H9 (cell line): ENCODE measurements around the gene LRSAM1. TPM values are rescaled to one million over a fixed set of nuclear protein-coding genes. Genes with fewer than 3 reads are reported as not detected.

Experiments used
- DNase-seq: peaks from one replicate; pipeline ENCODE4 v3.0.0-alpha.2; 2017
- H2AFZ ChIP-seq: one replicate; pipeline ENCODE4 v1.6.1; 2013; ENCODE audit warnings: mild to moderate bottlenecking, low read length, control low read depth, moderate library complexity
- H2AK5ac ChIP-seq: 2 replicates; pipeline ENCODE4 v1.6.1; 2013; ENCODE audit warnings: low read length, control low read depth, mixed read lengths; ENCODE audit not compliant: insufficient read length
- H2BK120ac ChIP-seq: one replicate; pipeline ENCODE4 v1.6.1; 2013; ENCODE audit warnings: low read depth, mild to moderate bottlenecking, low read length, control low read depth, inconsistent platforms; ENCODE audit not compliant: poor library complexity, severe bottlenecking
- H2BK12ac ChIP-seq: 2 replicates; pipeline ENCODE4 v1.6.1; 2013; ENCODE audit warnings: low read length, control low read depth, mixed read lengths, low read depth; ENCODE audit not compliant: insufficient read length
- H2BK15ac ChIP-seq: 2 replicates; pipeline ENCODE4 v1.6.1; 2013; ENCODE audit warnings: low read depth, low read length, control low read depth
- H2BK20ac ChIP-seq: one replicate; pipeline ENCODE4 v1.6.1; 2013; ENCODE audit warnings: low read depth, mild to moderate bottlenecking, low read length, control low read depth, inconsistent platforms; ENCODE audit not compliant: poor library complexity, severe bottlenecking
- H2BK5ac ChIP-seq: 2 replicates; pipeline ENCODE4 v1.6.1; 2013; ENCODE audit warnings: low read length, control low read depth, mixed read lengths; ENCODE audit not compliant: insufficient read length
- H3K14ac ChIP-seq: 2 replicates; pipeline ENCODE4 v1.6.1; 2013; ENCODE audit warnings: low read length, control low read depth; ENCODE audit not compliant: insufficient read depth
- H3K18ac ChIP-seq: 2 replicates; pipeline ENCODE4 v1.6.1; 2013; ENCODE audit warnings: low read depth, mild to moderate bottlenecking, mixed read lengths, low read length, control low read depth; ENCODE audit not compliant: insufficient read length
- H3K23ac ChIP-seq: 2 replicates; pipeline ENCODE4 v1.6.1; 2013; ENCODE audit warnings: low read length, control low read depth, mixed read lengths, low read depth; ENCODE audit not compliant: insufficient read length
- H3K23me2 ChIP-seq: 2 replicates; pipeline ENCODE4 v1.6.1; 2013; ENCODE audit warnings: low read depth, mild to moderate bottlenecking, mixed read lengths, low read length, control low read depth; ENCODE audit not compliant: insufficient read length, poor library complexity, severe bottlenecking
- H3K27ac ChIP-seq: 2 replicates; pipeline ENCODE4 v1.5.1; 2013; ENCODE audit warnings: low read length, control low read depth, mixed read lengths, low read depth; ENCODE audit not compliant: insufficient read length
- H3K27me3 ChIP-seq: 2 replicates; pipeline ENCODE4 v1.6.1; 2013; ENCODE audit warnings: low read length, control low read depth, inconsistent platforms; ENCODE audit not compliant: insufficient read depth
- H3K4ac ChIP-seq: 2 replicates; pipeline ENCODE4 v1.6.1; 2013; ENCODE audit warnings: low read depth, mild to moderate bottlenecking, control low read depth, inconsistent platforms, low read length, moderate library complexity
- H3K4me1 ChIP-seq: 2 replicates; pipeline ENCODE4 v1.6.1; 2013; ENCODE audit warnings: low read length, control low read depth, inconsistent platforms; ENCODE audit not compliant: insufficient read depth
- H3K4me2 ChIP-seq: 2 replicates; pipeline ENCODE4 v1.6.1; 2013; ENCODE audit warnings: low read length, control low read depth, mixed read lengths; ENCODE audit not compliant: insufficient read length, insufficient read depth
- H3K56ac ChIP-seq: 2 replicates; pipeline ENCODE4 v1.6.1; 2013; ENCODE audit warnings: low read depth, mild to moderate bottlenecking, mixed read lengths, low read length, control low read depth; ENCODE audit not compliant: insufficient read length
- H3K79me1 ChIP-seq: 2 replicates; pipeline ENCODE4 v1.6.1; 2013; ENCODE audit warnings: low read depth, mild to moderate bottlenecking, moderate library complexity, low read length, control low read depth, inconsistent platforms; ENCODE audit not compliant: insufficient read depth, poor library complexity, severe bottlenecking
- H3K79me2 ChIP-seq: 2 replicates; pipeline ENCODE4 v1.6.1; 2013; ENCODE audit warnings: low read length, control low read depth, inconsistent platforms; ENCODE audit not compliant: insufficient read depth
- H3K9ac ChIP-seq: 2 replicates; pipeline ENCODE4 v1.6.1; 2013; ENCODE audit warnings: low read length, control low read depth, mixed read lengths; ENCODE audit not compliant: insufficient read length; ENCODE audit errors: extremely low read depth
- H3K9me3 ChIP-seq: one replicate; pipeline ENCODE4 v1.6.1; 2013; ENCODE audit warnings: low read depth, low read length, inconsistent platforms; ENCODE audit not compliant: control insufficient read depth
- H3T11ph ChIP-seq: one replicate; pipeline ENCODE4 v1.6.1; 2013; ENCODE audit warnings: mild to moderate bottlenecking, low read length, control low read depth, inconsistent platforms
- H4K20me1 ChIP-seq: one replicate; pipeline ENCODE4 v1.6.1; 2013; ENCODE audit not compliant: control insufficient read depth, insufficient read length, insufficient read depth
- H4K5ac ChIP-seq: 2 replicates; pipeline ENCODE4 v1.6.1; 2013; ENCODE audit warnings: low read depth, mild to moderate bottlenecking, mixed read lengths, low read length, control low read depth; ENCODE audit not compliant: insufficient read length
- H4K8ac ChIP-seq: replicated peaks from 2 replicates; pipeline ENCODE4 v1.6.1; 2013; ENCODE audit warnings: low read length, control low read depth, mixed read lengths, low read depth; ENCODE audit not compliant: insufficient read length
- H4K91ac ChIP-seq: 2 replicates; pipeline ENCODE4 v1.6.1; 2013; ENCODE audit warnings: low read depth, mild to moderate bottlenecking, moderate library complexity, mixed read lengths, low read length, control low read depth; ENCODE audit not compliant: insufficient read length
- H3K27ac Mint-ChIP-seq, 3 experiments: 2 replicates in 2 of 3; 3 replicates in 1 of 3; pipeline ENCODE4 v1.8.0; 2020 to 2021; ENCODE audit warnings: mixed read lengths in 3 of 3, mild to moderate bottlenecking in 1 of 3, moderate library complexity in 1 of 3
- H3K27me3 Mint-ChIP-seq: 2 replicates; pipeline ENCODE4 v1.8.0; 2021; ENCODE audit warnings: low read depth, mild to moderate bottlenecking, moderate library complexity, mixed read lengths
- H3K36me3 Mint-ChIP-seq, 3 experiments: 2 replicates in 2 of 3; 3 replicates in 1 of 3; pipeline ENCODE4 v1.8.0; 2020 to 2021; ENCODE audit warnings: low read depth in 3 of 3, mixed read lengths in 3 of 3; ENCODE audit not compliant: insufficient read depth in 1 of 3
- H3K4me1 Mint-ChIP-seq, 2 experiments: 2 replicates each; pipeline ENCODE4 v1.8.0; 2020; ENCODE audit warnings: mixed read lengths in 2 of 2
- H3K4me3 Mint-ChIP-seq, 2 experiments: 2 replicates in 1 of 2; 3 replicates in 1 of 2; pipeline ENCODE4 v1.8.0; 2020 to 2021; ENCODE audit warnings: mild to moderate bottlenecking in 2 of 2, mixed read lengths in 2 of 2, moderate library complexity in 1 of 2
- H3K9me3 Mint-ChIP-seq, 2 experiments: 2 replicates in 1 of 2; 3 replicates in 1 of 2; pipeline ENCODE4 v1.8.0; 2020; ENCODE audit warnings: mild to moderate bottlenecking in 2 of 2, mixed read lengths in 2 of 2, moderate library complexity in 1 of 2
- WGBS: extraction: QIAGEN DNeasy Blood & Tissue Kit; methylation state at CpG from one replicate; pipeline ENCODE4 v1.1.7; 2013; ENCODE audit warnings: missing lambda C conversion rate, low lambda C conversion rate, mixed read lengths; ENCODE audit not compliant: insufficient read length; ENCODE audit errors: extremely low coverage; 5-methylcytosine and 5-hydroxymethylcytosine counted together
- total RNA-seq: library from RNA; stranded (reverse); gene quantifications from 2 replicates; pipeline ENCODE4 v1.2.1, GENCODE V29; 2021
- TF ChIP-seq, protein P1 (sequence below): fragments of 200-600 bp; sonication (generic); conservative IDR thresholded peaks from 3 replicates; pipeline ENCODE4 v1.8.0; 2021; ENCODE audit warnings: antibody characterized with exemption, mild to moderate bottlenecking

The LRSAM1 gene
- total RNA-seq, 1 experiment from 2014 or later, result 16.2 TPM

DNA sequence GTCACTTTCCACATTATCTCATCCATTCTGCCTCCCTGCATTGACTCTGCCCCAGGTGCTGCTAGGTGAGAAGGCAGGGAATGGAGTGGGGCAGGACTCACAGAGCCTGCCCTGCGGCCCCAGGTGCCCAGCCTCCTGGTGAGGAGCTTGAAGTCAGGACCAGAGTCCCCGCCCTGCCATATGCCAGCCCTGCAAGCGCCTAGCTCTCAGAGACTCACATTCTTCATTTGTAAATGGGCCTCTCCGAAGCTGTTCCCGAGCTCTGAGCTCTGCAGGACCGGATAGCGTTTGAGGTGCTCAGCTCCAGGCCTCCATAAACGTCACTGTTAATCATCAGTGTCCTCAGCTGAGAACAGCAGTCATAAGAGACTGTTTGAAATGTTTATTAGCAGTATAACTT lies 85.7 kb downstream of the LRSAM1 start:
- Histone ChIP-seq H3K79me1 (no peaks in the 10 kb centered on the region), H3K27ac (no peak overlapping the region), H3K56ac (no peak overlapping the region), H3K23me2 (no peaks in the 10 kb centered on the region), H3K9ac (no peak overlapping the region), H4K20me1 (no peaks in the 10 kb centered on the region), H3K14ac (no peak overlapping the region), H3K4me1 (peaks cover 1% of the 10 kb centered on the region; the same call in 1 of the 2 replicates), H2BK15ac (no peak overlapping the region), H2AK5ac (no peak overlapping the region), H2AFZ (no peak overlapping the region), H3K4ac (no peak overlapping the region), H2BK5ac (no peak overlapping the region), H3K4me2 (no peak overlapping the region), H3K27me3 (no peaks in the 10 kb centered on the region), H2BK12ac (no peak overlapping the region), H3K18ac (no peak overlapping the region), H4K5ac (no peak overlapping the region), H4K8ac (no peak overlapping the region), H3K79me2 (no peaks in the 10 kb centered on the region), H2BK20ac (no peak overlapping the region), H3T11ph (no peak overlapping the region), H3K9me3 (no peaks in the 10 kb centered on the region), H3K23ac (no peak overlapping the region), H4K91ac (no peak overlapping the region), H2BK120ac (no peak overlapping the region)
- TF ChIP-seq, protein P1, sequence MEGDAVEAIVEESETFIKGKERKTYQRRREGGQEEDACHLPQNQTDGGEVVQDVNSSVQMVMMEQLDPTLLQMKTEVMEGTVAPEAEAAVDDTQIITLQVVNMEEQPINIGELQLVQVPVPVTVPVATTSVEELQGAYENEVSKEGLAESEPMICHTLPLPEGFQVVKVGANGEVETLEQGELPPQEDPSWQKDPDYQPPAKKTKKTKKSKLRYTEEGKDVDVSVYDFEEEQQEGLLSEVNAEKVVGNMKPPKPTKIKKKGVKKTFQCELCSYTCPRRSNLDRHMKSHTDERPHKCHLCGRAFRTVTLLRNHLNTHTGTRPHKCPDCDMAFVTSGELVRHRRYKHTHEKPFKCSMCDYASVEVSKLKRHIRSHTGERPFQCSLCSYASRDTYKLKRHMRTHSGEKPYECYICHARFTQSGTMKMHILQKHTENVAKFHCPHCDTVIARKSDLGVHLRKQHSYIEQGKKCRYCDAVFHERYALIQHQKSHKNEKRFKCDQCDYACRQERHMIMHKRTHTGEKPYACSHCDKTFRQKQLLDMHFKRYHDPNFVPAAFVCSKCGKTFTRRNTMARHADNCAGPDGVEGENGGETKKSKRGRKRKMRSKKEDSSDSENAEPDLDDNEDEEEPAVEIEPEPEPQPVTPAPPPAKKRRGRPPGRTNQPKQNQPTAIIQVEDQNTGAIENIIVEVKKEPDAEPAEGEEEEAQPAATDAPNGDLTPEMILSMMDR, result no peak
- Mint-ChIP-seq H3K27me3 (no peaks in the 10 kb centered on the region), H3K4me3 (peak overlapping the region in 1 of 2 experiments; percentile 35; a peak in 1 of 5 replicates), H3K27ac (peak overlapping the region in 2 of 3 experiments; percentile 55 to 86; a peak in 3 of 7 replicates), H3K9me3 (no peaks in the 10 kb centered on the region), H3K36me3 (no peaks in the 10 kb centered on the region; a peak in 1 of 7 replicates), H3K4me1 (peaks cover 18 to 27% of the 10 kb centered on the region in 2 experiments)
- no CpG with 5 or more reads among the region's 8 CpGs for WGBS
- DNase-seq, result no peak
